Measurements from ENCODE around the gene TBC1D8. TPM values are rescaled to one million over a fixed set of nuclear protein-coding genes. Genes with fewer than 3 reads are reported as not detected.
A peak's percentile ranks its signal among the peaks of the same experiment; 100 is the strongest.

TBC1D8 gene
- polyA plus RNA-seq, 4 donors: 12.6 to 113 (median 28.2) TPM

- Histone ChIP-seq H3K4me1 (ENCODE audit: control insufficient read depth in 3 of 3, insufficient read depth in 2 of 3, low read depth in 1 of 3, low read length in 2 of 3) (no peaks in the 10 kb centered on the region), H3K36me3 (ENCODE audit: control insufficient read depth in 3 of 3, insufficient read depth in 2 of 3, low read depth in 1 of 3, low read length in 3 of 3) (peaks cover 10 to 28% (median 10%) of the 10 kb centered on the region in 3 donors), H3K27ac (ENCODE audit: low read depth in 1 of 3, low read length in 2 of 3) (no peak overlapping the region), H3K27me3 (ENCODE audit: control insufficient read depth in 3 of 3, insufficient read depth in 3 of 3, low read length in 3 of 3) (no peaks in the 10 kb centered on the region), H3K4me3 (ENCODE audit: low read depth in 1 of 3, low read length in 3 of 3) (no peak overlapping the region), H3K9me3 (ENCODE audit: control insufficient read depth in 2 of 2, insufficient read depth in 1 of 2, low read depth in 1 of 2, low read length in 1 of 2) (no peaks in the 10 kb centered on the region)
- DNase-seq (no peak), FAIRE-seq (no peak)
- WGBS, 3 donors: 58 to 63% (median 60%) methylated on average over 8 of the region's 8 CpGs
Observed at GRCh38 chr2:101012054-101012705, 139.0 kb downstream of the TBC1D8 start.

GRCh38 chr2:101011152-101011551 lies 140.0 kb downstream of the TBC1D8 start:
- 84 to 92% (median 90%) methylated on average over 10 of the region's 10 CpGs for WGBS, 3 donors
- H3K4me3 ChIP-seq (ENCODE audit: low read depth in 1 of 3, low read length in 3 of 3): no peak overlapping the region
- DNase-seq: no peak
- H3K27me3 ChIP-seq (ENCODE audit: control insufficient read depth in 3 of 3, insufficient read depth in 3 of 3, low read length in 3 of 3): no peaks in the 10 kb centered on the region
- H3K9me3 ChIP-seq (ENCODE audit: control insufficient read depth in 2 of 2, insufficient read depth in 1 of 2, low read depth in 1 of 2, low read length in 1 of 2): no peaks in the 10 kb centered on the region
- H3K36me3 ChIP-seq (ENCODE audit: control insufficient read depth in 3 of 3, insufficient read depth in 2 of 3, low read depth in 1 of 3, low read length in 3 of 3): peaks cover 12 to 30% (median 12%) of the 10 kb centered on the region in 3 donors
- H3K4me1 ChIP-seq (ENCODE audit: control insufficient read depth in 3 of 3, insufficient read depth in 2 of 3, low read depth in 1 of 3, low read length in 2 of 3): no peaks in the 10 kb centered on the region
- no peak for FAIRE-seq
- no peak overlapping the region for H3K27ac ChIP-seq (ENCODE audit: low read depth in 1 of 3, low read length in 2 of 3)

GRCh38 chr2:101007415-101008345 lies 143.5 kb downstream of the TBC1D8 start:
- DNase-seq (no peak), FAIRE-seq (no peak)
- Histone ChIP-seq H3K27ac (ENCODE audit: low read depth in 1 of 3, low read length in 2 of 3) (no peak overlapping the region), H3K9me3 (ENCODE audit: control insufficient read depth in 2 of 2, insufficient read depth in 1 of 2, low read depth in 1 of 2, low read length in 1 of 2) (no peaks in the 10 kb centered on the region), H3K4me3 (ENCODE audit: low read depth in 1 of 3, low read length in 3 of 3) (no peak overlapping the region), H3K27me3 (ENCODE audit: control insufficient read depth in 3 of 3, insufficient read depth in 3 of 3, low read length in 3 of 3) (no peaks in the 10 kb centered on the region), H3K4me1 (ENCODE audit: control insufficient read depth in 3 of 3, insufficient read depth in 2 of 3, low read depth in 1 of 3, low read length in 2 of 3) (peaks cover 0 to 6% (median 4%) of the 10 kb centered on the region in 3 donors), H3K36me3 (ENCODE audit: control insufficient read depth in 3 of 3, insufficient read depth in 2 of 3, low read depth in 1 of 3, low read length in 3 of 3) (peaks cover 25 to 46% (median 26%) of the 10 kb centered on the region in 3 donors)
- WGBS, 3 donors: 77 to 81% (median 77%) methylated on average over 11 of the region's 11 CpGs

- 72 to 76% (median 74%) methylated on average over 4 of the region's 4 CpGs for WGBS, 3 donors
- no peak for FAIRE-seq
- Histone ChIP-seq H3K4me3 (ENCODE audit: low read depth in 1 of 3, low read length in 3 of 3) (no peak overlapping the region), H3K36me3 (ENCODE audit: control insufficient read depth in 3 of 3, insufficient read depth in 2 of 3, low read depth in 1 of 3, low read length in 3 of 3) (peaks cover 25 to 42% (median 26%) of the 10 kb centered on the region in 3 donors), H3K27me3 (ENCODE audit: control insufficient read depth in 3 of 3, insufficient read depth in 3 of 3, low read length in 3 of 3) (no peaks in the 10 kb centered on the region), H3K4me1 (ENCODE audit: control insufficient read depth in 3 of 3, insufficient read depth in 2 of 3, low read depth in 1 of 3, low read length in 2 of 3) (peaks cover 0 to 9% (median 4%) of the 10 kb centered on the region in 3 donors), H3K9me3 (ENCODE audit: control insufficient read depth in 2 of 2, insufficient read depth in 1 of 2, low read depth in 1 of 2, low read length in 1 of 2) (no peaks in the 10 kb centered on the region), H3K27ac (ENCODE audit: low read depth in 1 of 3, low read length in 2 of 3) (no peak overlapping the region)
- no peak for DNase-seq
Observed at GRCh38 chr2:101006065-101006715, 145.0 kb downstream of the TBC1D8 start.

GRCh38 chr2:101004620-101005325 lies 146.4 kb downstream of the TBC1D8 start:
- no peak for FAIRE-seq
- Histone ChIP-seq H3K27ac (ENCODE audit: low read depth in 1 of 3, low read length in 2 of 3) (no peak overlapping the region), H3K27me3 (ENCODE audit: control insufficient read depth in 3 of 3, insufficient read depth in 3 of 3, low read length in 3 of 3) (no peaks in the 10 kb centered on the region), H3K4me3 (ENCODE audit: low read depth in 1 of 3, low read length in 3 of 3) (no peak overlapping the region), H3K4me1 (ENCODE audit: control insufficient read depth in 3 of 3, insufficient read depth in 2 of 3, low read depth in 1 of 3, low read length in 2 of 3) (peaks cover 0 to 9% (median 4%) of the 10 kb centered on the region in 3 donors), H3K36me3 (ENCODE audit: control insufficient read depth in 3 of 3, insufficient read depth in 2 of 3, low read depth in 1 of 3, low read length in 3 of 3) (peaks cover 19 to 35% (median 25%) of the 10 kb centered on the region in 3 donors), H3K9me3 (ENCODE audit: control insufficient read depth in 2 of 2, insufficient read depth in 1 of 2, low read depth in 1 of 2, low read length in 1 of 2) (no peaks in the 10 kb centered on the region)
- WGBS, 3 donors: 86 to 91% (median 88%) methylated on average over 12 of the region's 12 CpGs
- no peak for DNase-seq

- H3K9me3 ChIP-seq (ENCODE audit: control insufficient read depth in 2 of 2, insufficient read depth in 1 of 2, low read depth in 1 of 2, low read length in 1 of 2): no peaks in the 10 kb centered on the region
- peaks cover 19 to 29% (median 22%) of the 10 kb centered on the region in 3 donors for H3K36me3 ChIP-seq (ENCODE audit: control insufficient read depth in 3 of 3, insufficient read depth in 2 of 3, low read depth in 1 of 3, low read length in 3 of 3)
- H3K27me3 ChIP-seq (ENCODE audit: control insufficient read depth in 3 of 3, insufficient read depth in 3 of 3, low read length in 3 of 3): no peaks in the 10 kb centered on the region
- peak overlapping the region in 2 of 3 donors; percentile 72 to 92 for H3K27ac ChIP-seq (ENCODE audit: low read depth in 1 of 3, low read length in 2 of 3)
- DNase-seq (peak in 1 of 2 donors; percentile 17), FAIRE-seq (no peak)
- WGBS, 3 donors: 11 to 23% (median 12%) methylated on average over 12 of the region's 12 CpGs
- peaks cover 0 to 9% (median 4%) of the 10 kb centered on the region in 3 donors for H3K4me1 ChIP-seq (ENCODE audit: control insufficient read depth in 3 of 3, insufficient read depth in 2 of 3, low read depth in 1 of 3, low read length in 2 of 3)
- H3K4me3 ChIP-seq (ENCODE audit: low read depth in 1 of 3, low read length in 3 of 3): peak overlapping the region; percentile 79 to 95 (median 85)
Observed at GRCh38 chr2:101003278-101003775, 147.9 kb downstream of the TBC1D8 start.

GRCh38 chr2:101002562-101003277 lies 148.5 kb downstream of the TBC1D8 start:
- Histone ChIP-seq H3K9me3 (ENCODE audit: control insufficient read depth in 2 of 2, insufficient read depth in 1 of 2, low read depth in 1 of 2, low read length in 1 of 2) (no peaks in the 10 kb centered on the region), H3K4me3 (ENCODE audit: low read depth in 1 of 3, low read length in 3 of 3) (peak overlapping the region; percentile 79 to 95 (median 85)), H3K27ac (ENCODE audit: low read depth in 1 of 3, low read length in 2 of 3) (peak overlapping the region; percentile 72 to 92 (median 86)), H3K4me1 (ENCODE audit: control insufficient read depth in 3 of 3, insufficient read depth in 2 of 3, low read depth in 1 of 3, low read length in 2 of 3) (peaks cover 0 to 9% (median 4%) of the 10 kb centered on the region in 3 donors), H3K27me3 (ENCODE audit: control insufficient read depth in 3 of 3, insufficient read depth in 3 of 3, low read length in 3 of 3) (no peaks in the 10 kb centered on the region), H3K36me3 (ENCODE audit: control insufficient read depth in 3 of 3, insufficient read depth in 2 of 3, low read depth in 1 of 3, low read length in 3 of 3) (peaks cover 19 to 24% (median 19%) of the 10 kb centered on the region in 3 donors)
- DNase-seq (peak in 1 of 2 donors; percentile 41), FAIRE-seq (no peak)
- WGBS, 3 donors: 0 to 1% (median 1%) methylated on average over 26 of the region's 26 CpGs
